Left ventricle myocardium superior (tissue), 1 donor: ENCODE results near the gene THSD1. TPM values are rescaled to one million over a fixed set of nuclear protein-coding genes. Genes with fewer than 3 reads are reported as not detected.
"Not testable (repeated sequence)": the region's sequence is repeated elsewhere in the genome, so short reads cannot be mapped to it uniquely, and the experiment has no call there.

ENCODE experiments used
- ATAC-seq: fragments of 200-7000 bp; cut with Tn5 transposase; one replicate; pipeline ENCODE4 v1.9.1; 2020; ENCODE audit warnings: mild to moderate bottlenecking, moderate library complexity
- DNase-seq: peaks from one replicate; pipeline ENCODE4 v3.0.0-alpha.2; 2020
- intact Hi-C: fragments of 100-400 bp; cut with micrococcal nuclease; formaldehyde crosslinking; loops from one replicate; pipeline ENCODE4 v1.11.0; 2022
- total RNA-seq: library from RNA; stranded (reverse); fragmentation: NEBNext Ultra II Directional; extraction: Animal tissue kit (Norgen Biotek cat#: 25700); gene quantifications from one replicate; pipeline ENCODE4 v1.2.1, GENCODE V29; 2021
- donor health status: DM: no; HTN: yes; CAD: no; lungs with severe emphysema.

Gene THSD1
- total RNA-seq, 1 donor from 2014 or later = 5.0 TPM

GRCh38 chr13:52414963-52415362 lies 9.0 kb upstream of the THSD1 start:
- intact Hi-C loops = no loop called here
- DNase-seq (no peak), ATAC-seq (no peak)

GRCh38 chr13:52414051-52414450 lies 8.1 kb upstream of the THSD1 start:
- intact Hi-C loops = no loop called here
- no peak for ATAC-seq
- DNase-seq = no peak

- ATAC-seq (no peak), DNase-seq (no peak)
- intact Hi-C loops = no loop called here
Observed at GRCh38 chr13:52412128-52412527, 6.2 kb upstream of the THSD1 start.

- ATAC-seq = no peak
- intact Hi-C loops = no loop called here
- no peak for DNase-seq
Observed at GRCh38 chr13:52411629-52412028, 5.7 kb upstream of the THSD1 start.

- intact Hi-C loops, ATAC-seq, DNase-seq: not testable (repeated sequence)
Observed at GRCh38 chr13:52408071-52408658, 2.2 kb upstream of the THSD1 start.

GRCh38 chr13:52407436-52407835 lies 1.5 kb upstream of the THSD1 start:
- ATAC-seq, DNase-seq, intact Hi-C loops: not testable (repeated sequence)

GRCh38 chr13:52406629-52407028 lies 657 bp upstream of the THSD1 start:
- ATAC-seq = no peak

GRCh38 chr13:52405369-52405766 lies 604 bp downstream of the THSD1 start:
- peak; percentile 50 for ATAC-seq
- intact Hi-C loops = no loop called here

More at GRCh38 chr13:52406629-52407028, 657 bp upstream of the THSD1 start:
- intact Hi-C loops = no loop called here
- no peak for DNase-seq

GRCh38 chr13:52399708-52400107 lies 6.3 kb downstream of the THSD1 start:
- ATAC-seq = peak; percentile 24
- intact Hi-C loops = no loop called here

More at GRCh38 chr13:52405369-52405766, 604 bp downstream of the THSD1 start:
- DNase-seq = no peak

GRCh38 chr13:52399046-52399445 lies 6.9 kb downstream of the THSD1 start:
- DNase-seq (no peak), ATAC-seq (no peak)
- intact Hi-C loops = no loop called here

More at GRCh38 chr13:52399708-52400107, 6.3 kb downstream of the THSD1 start:
- no peak for DNase-seq

- intact Hi-C loops = no loop called here
- DNase-seq = no peak
- ATAC-seq = peak; percentile 30
Observed at GRCh38 chr13:52395704-52396103, 10.3 kb downstream of the THSD1 start.

- ATAC-seq (no peak), DNase-seq (no peak)
- intact Hi-C loops = no loop called here
Observed at GRCh38 chr13:52394586-52394985, 11.4 kb downstream of the THSD1 start.

GRCh38 chr13:52393572-52394357 lies 12.2 kb downstream of the THSD1 start:
- DNase-seq = no peak
- intact Hi-C loops = no loop called here
- ATAC-seq = no peak

- ATAC-seq (no peak), DNase-seq (no peak)
- intact Hi-C loops = no loop called here
Observed at GRCh38 chr13:52387721-52388120, 18.3 kb downstream of the THSD1 start.

- ATAC-seq (no peak), DNase-seq (no peak)
- intact Hi-C loops = no loop called here
Observed at GRCh38 chr13:52385870-52386269, 20.1 kb downstream of the THSD1 start.

GRCh38 chr13:52383366-52383765 lies 22.6 kb downstream of the THSD1 start:
- DNase-seq = no peak
- ATAC-seq = peak; percentile 38
- intact Hi-C loops = no loop called here

GRCh38 chr13:52378312-52378711 lies 27.7 kb downstream of the THSD1 start:
- no peak for ATAC-seq
- no peak for DNase-seq
- intact Hi-C loops = no loop called here

- intact Hi-C loops = no loop called here
- no peak for DNase-seq
- no peak for ATAC-seq
Observed at GRCh38 chr13:52377898-52378297, 28.1 kb downstream of the THSD1 start.

GRCh38 chr13:52374873-52375411 lies 31.0 kb downstream of the THSD1 start:
- DNase-seq (no peak), ATAC-seq (no peak)
- intact Hi-C loops = no loop called here

- DNase-seq = no peak
- intact Hi-C loops = no loop called here
- ATAC-seq = no peak
Observed at GRCh38 chr13:52374389-52374788, 31.6 kb downstream of the THSD1 start.
